GM18861 (cell line): ENCODE data around the gene ZNF446.

Source experiments
- ATAC-seq: cut with Tn5 transposase; IDR thresholded peaks from one replicate; pipeline ENCODE4 v1.9.1; 2021; ENCODE audit not compliant: unreplicated experiment

ZNF446 gene

DNA sequence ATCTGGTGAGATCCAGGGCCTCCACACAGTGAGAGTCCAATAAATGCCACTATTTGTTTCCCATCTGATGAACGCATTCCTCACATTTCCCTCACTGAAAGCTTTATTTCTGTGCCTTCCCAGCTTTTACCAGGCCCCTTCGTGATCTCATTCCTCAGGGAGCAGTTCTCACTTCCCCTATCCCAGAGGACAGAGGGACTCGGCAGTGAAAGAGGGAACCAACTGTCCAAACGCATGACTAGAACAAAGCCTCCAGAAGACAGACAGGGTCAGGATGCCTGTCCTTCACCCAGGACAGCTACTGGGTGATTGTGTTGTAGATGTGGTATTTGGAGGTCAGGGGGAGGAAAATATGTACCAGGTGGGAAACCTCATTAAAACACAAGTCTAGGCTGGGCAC, 45.5 kb downstream of the ZNF446 start:
- no peak for ATAC-seq

DNA sequence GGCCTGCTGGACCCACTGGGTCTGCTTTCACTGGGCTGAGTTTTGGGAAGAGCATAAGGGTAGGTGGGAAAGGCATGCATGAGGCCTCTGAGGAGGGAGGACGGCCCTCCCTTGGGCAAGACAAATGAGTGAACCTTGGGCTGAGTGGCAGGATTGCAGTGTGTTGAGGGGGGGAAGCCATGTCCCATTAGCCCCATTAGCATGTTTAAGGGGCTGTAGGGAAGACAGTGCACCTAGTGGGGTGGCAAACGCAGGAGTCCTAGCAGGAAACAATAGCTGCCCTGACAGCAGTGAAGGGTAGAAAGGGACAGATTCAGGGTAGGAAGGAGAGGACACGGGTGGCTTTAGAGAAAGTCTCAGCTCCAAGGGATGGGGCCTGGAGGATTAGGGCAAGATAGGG, 46.6 kb downstream of the ZNF446 start:
- no peak for ATAC-seq

DNA sequence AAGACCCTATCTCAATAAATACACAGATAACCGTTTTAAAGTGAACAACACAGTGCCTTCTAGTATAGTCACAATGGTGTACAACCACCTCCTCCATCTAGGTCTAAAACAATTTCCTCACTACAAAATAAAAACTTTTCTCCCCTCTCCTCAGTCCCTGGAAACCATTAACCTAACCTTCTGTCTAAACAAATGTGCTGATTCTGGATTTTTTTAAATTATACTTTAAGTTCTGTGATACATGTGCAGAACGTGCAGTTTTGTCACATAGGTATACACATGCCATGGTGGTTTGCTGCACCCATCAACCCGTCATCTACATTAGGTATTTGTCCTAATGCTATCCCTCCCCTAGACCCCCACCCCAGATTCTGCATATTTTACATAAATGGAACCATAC, 53.3 kb downstream of the ZNF446 start:
- no peak for ATAC-seq
